HG02798 (cell line): ENCODE results near the gene PTPRN2.

Experiments used
- ATAC-seq: cut with Tn5 transposase; IDR thresholded peaks from one replicate; pipeline ENCODE4 v1.9.1; 2021; ENCODE audit warnings: mild to moderate bottlenecking; ENCODE audit not compliant: unreplicated experiment, poor library complexity

PTPRN2 gene

GRCh38 chr7:158009886-158010285 lies 577.7 kb downstream of the PTPRN2 start:
- no peak for ATAC-seq

GRCh38 chr7:158008267-158008666 lies 579.4 kb downstream of the PTPRN2 start:
- no peak for ATAC-seq

GRCh38 chr7:158007697-158008257 lies 579.8 kb downstream of the PTPRN2 start:
- no peak for ATAC-seq

GRCh38 chr7:158006841-158007696 lies 580.6 kb downstream of the PTPRN2 start:
- ATAC-seq: no peak

- ATAC-seq: no peak
Measured at GRCh38 chr7:158005531-158005930, 582.1 kb downstream of the PTPRN2 start.

GRCh38 chr7:158004123-158004490 lies 583.5 kb downstream of the PTPRN2 start:
- ATAC-seq: no peak

GRCh38 chr7:158003441-158004122 lies 584.0 kb downstream of the PTPRN2 start:
- ATAC-seq: no peak

- ATAC-seq: no peak
Measured at GRCh38 chr7:158002486-158003080, 585.0 kb downstream of the PTPRN2 start.

GRCh38 chr7:158001621-158002320 lies 585.9 kb downstream of the PTPRN2 start:
- no peak for ATAC-seq

- no peak for ATAC-seq
Measured at GRCh38 chr7:158001003-158001402, 586.6 kb downstream of the PTPRN2 start.

- no peak for ATAC-seq
Measured at GRCh38 chr7:158000160-158000559, 587.5 kb downstream of the PTPRN2 start.

GRCh38 chr7:157998884-157999552 lies 588.6 kb downstream of the PTPRN2 start:
- ATAC-seq: no peak

GRCh38 chr7:157997471-157997870 lies 590.2 kb downstream of the PTPRN2 start:
- no peak for ATAC-seq

GRCh38 chr7:157997080-157997440 lies 590.6 kb downstream of the PTPRN2 start:
- no peak for ATAC-seq

- ATAC-seq: no peak
Measured at GRCh38 chr7:157996359-157997079, 591.1 kb downstream of the PTPRN2 start.

- ATAC-seq: no peak
Measured at GRCh38 chr7:157995815-157996214, 591.8 kb downstream of the PTPRN2 start.

GRCh38 chr7:157994319-157994718 lies 593.3 kb downstream of the PTPRN2 start:
- ATAC-seq: no peak

GRCh38 chr7:157993406-157994105 lies 594.1 kb downstream of the PTPRN2 start:
- ATAC-seq: no peak
